ENCODE measurements around the gene CLEC20A.

The CLEC20A gene

DNA sequence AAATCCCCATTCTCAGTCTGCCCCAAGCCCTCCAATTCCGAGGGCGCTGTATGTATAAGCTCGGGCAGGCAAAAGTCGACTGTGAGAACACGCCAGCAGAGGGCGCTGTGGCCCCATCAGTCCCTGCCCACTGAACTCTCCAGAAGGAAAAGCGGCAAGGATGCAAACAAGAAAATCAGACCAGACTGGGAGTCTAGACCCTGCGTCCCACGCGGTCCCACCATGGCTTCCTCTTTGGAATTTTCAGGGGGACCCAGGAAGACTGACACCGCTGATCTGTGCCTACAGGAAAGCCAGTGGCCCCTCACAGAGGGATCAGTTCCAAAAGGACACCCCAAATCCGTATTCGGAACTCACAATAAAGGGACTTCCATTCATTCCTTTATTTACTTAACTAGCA is 35.6 kb upstream of the CLEC20A start:
- DNase-seq: peak; percentile 81
- H2BK15ac ChIP-seq (replicated peaks; ENCODE audit: low read depth): no peak overlapping the region
- WGBS (ENCODE audit: extremely low coverage, insufficient coverage, low lambda C conversion rate): no CpG with 5 or more reads among the region's 13 CpGs

DNA sequence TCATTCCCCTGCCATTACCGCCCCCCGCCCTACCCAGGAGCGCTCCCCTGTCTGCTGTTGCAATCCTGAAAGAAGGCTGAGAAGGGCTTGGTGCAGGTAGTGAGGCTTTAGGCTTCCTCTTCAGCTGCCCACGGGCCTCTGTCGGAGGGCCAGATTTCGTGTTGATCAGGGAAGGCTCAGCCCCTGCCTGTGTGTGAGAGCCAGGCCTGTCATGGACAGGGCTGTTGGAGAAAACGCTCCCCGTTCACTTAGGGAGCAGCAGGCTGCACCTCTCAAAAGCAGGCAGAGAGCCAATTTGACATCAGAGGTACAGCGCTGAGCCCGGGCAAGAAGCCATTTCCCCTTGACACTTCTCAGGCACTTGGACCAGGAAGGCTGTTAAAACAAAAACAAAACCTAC is 35.1 kb upstream of the CLEC20A start:
- no peak overlapping the region for H3K27ac ChIP-seq (ENCODE audit: low read depth, low read length)
- H3K36me3 ChIP-seq (ENCODE audit: control insufficient read depth, insufficient read depth, low read length): no peaks in the 10 kb centered on the region
- no peak overlapping the region for H2BK15ac ChIP-seq (replicated peaks; ENCODE audit: low read depth)
- H3K56ac ChIP-seq (ENCODE audit: low read length): no peak overlapping the region
- H3K4me1 ChIP-seq (ENCODE audit: control insufficient read depth, low read depth, low read length): peaks cover 2% of the 10 kb centered on the region
- H2AK5ac ChIP-seq (ENCODE audit: low read length): no peak overlapping the region
- H2BK120ac ChIP-seq (ENCODE audit: low read depth, low read length): no peak overlapping the region
- no peak overlapping the region for H3K4me2 ChIP-seq (ENCODE audit: low read length)
- H4K5ac ChIP-seq (ENCODE audit: low read length): no peak overlapping the region
- no peak overlapping the region for H3K4ac ChIP-seq (ENCODE audit: low read depth, low read length)
- H3K9ac ChIP-seq (ENCODE audit: low read length): no peak overlapping the region
- H2BK5ac ChIP-seq (ENCODE audit: low read length): no peak overlapping the region
- no peaks in the 10 kb centered on the region for H3K79me1 ChIP-seq (ENCODE audit: low read length)
- H3K27me3 ChIP-seq (ENCODE audit: insufficient read depth, low read length, poor library complexity): no peaks in the 10 kb centered on the region
- no peak overlapping the region for H3K4me3 ChIP-seq (ENCODE audit: low read length)
- H3K23ac ChIP-seq (ENCODE audit: low read length): no peak overlapping the region
- WGBS (ENCODE audit: extremely low coverage, insufficient coverage, low lambda C conversion rate): no CpG with 5 or more reads among the region's 10 CpGs
- no peaks in the 10 kb centered on the region for H3K79me2 ChIP-seq (ENCODE audit: control insufficient read depth, insufficient read depth, low read length)
- no peak overlapping the region for H3K18ac ChIP-seq (ENCODE audit: low read length)
- no peak for DNase-seq
- H4K8ac ChIP-seq (ENCODE audit: low read depth, low read length): no peak overlapping the region

More for the DNA sequence above, 35.6 kb upstream of the CLEC20A start:
- H3K4me1 ChIP-seq (ENCODE audit: control insufficient read depth, low read depth, low read length): peaks cover 2% of the 10 kb centered on the region
- peak overlapping the region; percentile 12 for H3K9ac ChIP-seq (ENCODE audit: low read length)
- no peaks in the 10 kb centered on the region for H3K27me3 ChIP-seq (ENCODE audit: insufficient read depth, low read length, poor library complexity)
- H3K79me2 ChIP-seq (ENCODE audit: control insufficient read depth, insufficient read depth, low read length): no peaks in the 10 kb centered on the region
- no peak overlapping the region for H3K27ac ChIP-seq (ENCODE audit: low read depth, low read length)
- H4K5ac ChIP-seq (ENCODE audit: low read length): no peak overlapping the region
- H3K4me3 ChIP-seq (ENCODE audit: low read length): no peak overlapping the region
- H3K4me2 ChIP-seq (ENCODE audit: low read length): no peak overlapping the region
- no peak overlapping the region for H3K18ac ChIP-seq (ENCODE audit: low read length)
- H4K8ac ChIP-seq (ENCODE audit: low read depth, low read length): no peak overlapping the region
- H3K79me1 ChIP-seq (ENCODE audit: low read length): no peaks in the 10 kb centered on the region
- H2BK120ac ChIP-seq (ENCODE audit: low read depth, low read length): no peak overlapping the region
- H3K36me3 ChIP-seq (ENCODE audit: control insufficient read depth, insufficient read depth, low read length): no peaks in the 10 kb centered on the region
- H3K4ac ChIP-seq (ENCODE audit: low read depth, low read length): no peak overlapping the region
- peak overlapping the region; percentile 52 for H3K56ac ChIP-seq (ENCODE audit: low read length)
- H2AK5ac ChIP-seq (ENCODE audit: low read length): no peak overlapping the region
- no peak overlapping the region for H2BK5ac ChIP-seq (ENCODE audit: low read length)
- no peak overlapping the region for H3K23ac ChIP-seq (ENCODE audit: low read length)

DNA sequence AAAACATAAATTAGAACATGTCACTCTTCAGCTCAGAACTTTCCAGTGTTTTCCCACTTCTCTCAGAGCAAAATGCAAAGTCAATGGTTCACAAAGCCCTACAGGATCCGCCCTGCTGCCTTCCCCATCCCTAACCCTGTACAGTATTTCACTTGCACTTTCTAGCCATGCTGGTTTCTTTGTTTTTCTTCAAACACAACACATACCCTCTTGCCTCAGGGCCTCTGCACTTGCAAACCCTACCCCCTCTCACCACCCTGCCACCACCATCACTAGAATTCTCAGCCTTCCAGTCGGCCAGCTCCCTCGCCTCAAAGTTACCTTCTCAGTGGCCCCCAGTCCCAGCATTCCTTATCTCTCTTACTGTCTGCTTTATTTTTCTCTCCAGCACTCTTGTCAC is 33.7 kb upstream of the CLEC20A start:
- Histone ChIP-seq H2BK15ac (replicated peaks; ENCODE audit: low read depth) (no peak overlapping the region), H3K79me2 (ENCODE audit: control insufficient read depth, insufficient read depth, low read length) (no peaks in the 10 kb centered on the region), H3K4ac (ENCODE audit: low read depth, low read length) (no peak overlapping the region), H3K23ac (ENCODE audit: low read length) (no peak overlapping the region), H4K5ac (ENCODE audit: low read length) (no peak overlapping the region), H2BK120ac (ENCODE audit: low read depth, low read length) (no peak overlapping the region), H3K36me3 (ENCODE audit: control insufficient read depth, insufficient read depth, low read length) (no peaks in the 10 kb centered on the region), H3K4me1 (ENCODE audit: control insufficient read depth, low read depth, low read length) (no peaks in the 10 kb centered on the region), H3K56ac (ENCODE audit: low read length) (no peak overlapping the region), H3K9ac (ENCODE audit: low read length) (no peak overlapping the region), H2BK5ac (ENCODE audit: low read length) (no peak overlapping the region), H4K8ac (ENCODE audit: low read depth, low read length) (no peak overlapping the region), H3K18ac (ENCODE audit: low read length) (no peak overlapping the region), H3K79me1 (ENCODE audit: low read length) (no peaks in the 10 kb centered on the region), H3K27me3 (ENCODE audit: insufficient read depth, low read length, poor library complexity) (no peaks in the 10 kb centered on the region), H2AK5ac (ENCODE audit: low read length) (no peak overlapping the region), H3K4me2 (ENCODE audit: low read length) (no peak overlapping the region), H3K4me3 (ENCODE audit: low read length) (no peak overlapping the region), H3K27ac (ENCODE audit: low read depth, low read length) (no peak overlapping the region)
- no CpG with 5 or more reads among the region's 3 CpGs for WGBS (ENCODE audit: extremely low coverage, insufficient coverage, low lambda C conversion rate)
- no peak for DNase-seq

DNA sequence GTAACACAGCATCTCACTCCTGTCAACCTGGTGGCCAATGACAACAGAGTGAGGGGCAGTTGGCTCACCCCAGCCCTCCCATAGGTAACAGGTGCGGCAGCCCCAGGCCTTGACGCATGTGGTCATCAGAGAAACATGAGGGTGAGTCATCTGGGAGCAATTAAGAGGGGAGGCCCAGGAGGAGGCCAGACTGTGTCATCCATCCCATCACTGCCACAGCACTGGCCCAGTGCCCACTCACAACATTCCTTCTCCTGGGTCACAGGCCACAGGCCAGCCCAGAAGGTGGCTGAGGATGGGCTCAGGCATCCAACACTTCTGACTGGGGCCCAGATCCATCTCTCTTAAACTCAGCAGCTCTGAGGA is 33.3 kb upstream of the CLEC20A start:
- DNase-seq: peak; percentile 78
- no peaks in the 10 kb centered on the region for H3K79me2 ChIP-seq (ENCODE audit: control insufficient read depth, insufficient read depth, low read length)
- no peaks in the 10 kb centered on the region for H3K79me1 ChIP-seq (ENCODE audit: low read length)
- H2AK5ac ChIP-seq (ENCODE audit: low read length): no peak overlapping the region
- no peak overlapping the region for H2BK15ac ChIP-seq (replicated peaks; ENCODE audit: low read depth)
- H3K4ac ChIP-seq (ENCODE audit: low read depth, low read length): no peak overlapping the region
- no peaks in the 10 kb centered on the region for H3K4me1 ChIP-seq (ENCODE audit: control insufficient read depth, low read depth, low read length)
- no peaks in the 10 kb centered on the region for H3K36me3 ChIP-seq (ENCODE audit: control insufficient read depth, insufficient read depth, low read length)
- no peak overlapping the region for H3K27ac ChIP-seq (ENCODE audit: low read depth, low read length)
- H3K4me3 ChIP-seq (ENCODE audit: low read length): no peak overlapping the region
- no peak overlapping the region for H4K5ac ChIP-seq (ENCODE audit: low read length)
- no peak overlapping the region for H2BK120ac ChIP-seq (ENCODE audit: low read depth, low read length)
- no peak overlapping the region for H3K9ac ChIP-seq (ENCODE audit: low read length)
- no peak overlapping the region for H2BK5ac ChIP-seq (ENCODE audit: low read length)
- H3K23ac ChIP-seq (ENCODE audit: low read length): no peak overlapping the region
- no peak overlapping the region for H3K18ac ChIP-seq (ENCODE audit: low read length)
- H3K56ac ChIP-seq (ENCODE audit: low read length): no peak overlapping the region
- no peak overlapping the region for H3K4me2 ChIP-seq (ENCODE audit: low read length)
- H4K8ac ChIP-seq (ENCODE audit: low read depth, low read length): no peak overlapping the region
- WGBS (ENCODE audit: extremely low coverage, insufficient coverage, low lambda C conversion rate): no CpG with 5 or more reads among the region's 2 CpGs
- no peaks in the 10 kb centered on the region for H3K27me3 ChIP-seq (ENCODE audit: insufficient read depth, low read length, poor library complexity)

DNA sequence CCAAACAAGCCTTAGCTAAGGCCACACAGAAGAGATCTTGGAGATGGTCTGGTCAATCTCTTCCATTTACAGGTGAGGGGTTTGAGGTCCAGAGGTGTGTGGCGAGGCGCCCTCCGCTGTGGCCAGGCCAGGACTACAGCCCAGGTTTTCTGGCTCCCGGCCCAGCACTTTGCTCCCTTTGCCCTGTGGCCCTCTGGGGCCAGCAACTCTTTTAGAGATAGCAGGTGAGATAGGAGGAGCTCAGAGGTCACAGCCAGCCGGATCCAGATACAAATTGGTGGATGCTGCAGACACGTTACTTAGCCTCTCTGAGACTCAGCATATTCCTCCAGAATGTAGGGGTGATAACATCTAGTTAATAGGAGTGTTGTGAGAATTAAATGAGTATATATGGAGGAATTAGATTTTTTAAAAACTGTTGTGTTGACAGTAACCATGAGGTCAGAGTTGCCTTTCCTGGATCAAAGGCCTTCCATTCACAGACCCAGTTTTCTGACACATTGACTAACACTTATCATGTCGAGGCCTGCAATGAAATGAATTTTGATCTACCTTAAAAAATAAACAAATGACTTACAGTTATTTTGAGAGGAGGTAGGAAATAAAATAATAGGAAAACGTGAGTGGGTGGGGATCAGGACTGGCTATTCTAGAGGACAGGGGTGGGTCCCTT is 32.7 kb upstream of the CLEC20A start:
- no peak overlapping the region for H3K4me3 ChIP-seq (ENCODE audit: low read length)
- H3K79me1 ChIP-seq (ENCODE audit: low read length): no peaks in the 10 kb centered on the region
- H3K23ac ChIP-seq (ENCODE audit: low read length): no peak overlapping the region
- no peak overlapping the region for H3K18ac ChIP-seq (ENCODE audit: low read length)
- no peak overlapping the region for H2BK15ac ChIP-seq (replicated peaks; ENCODE audit: low read depth)
- no peak overlapping the region for H2BK120ac ChIP-seq (ENCODE audit: low read depth, low read length)
- no peaks in the 10 kb centered on the region for H3K79me2 ChIP-seq (ENCODE audit: control insufficient read depth, insufficient read depth, low read length)
- WGBS (ENCODE audit: extremely low coverage, insufficient coverage, low lambda C conversion rate): no CpG with 5 or more reads among the region's 8 CpGs
- H2AK5ac ChIP-seq (ENCODE audit: low read length): no peak overlapping the region
- H3K4me2 ChIP-seq (ENCODE audit: low read length): no peak overlapping the region
- no peak overlapping the region for H3K9ac ChIP-seq (ENCODE audit: low read length)
- peak; percentile 28 for DNase-seq
- H3K56ac ChIP-seq (ENCODE audit: low read length): no peak overlapping the region
- H3K36me3 ChIP-seq (ENCODE audit: control insufficient read depth, insufficient read depth, low read length): no peaks in the 10 kb centered on the region
- no peak overlapping the region for H3K4ac ChIP-seq (ENCODE audit: low read depth, low read length)
- H3K27ac ChIP-seq (ENCODE audit: low read depth, low read length): no peak overlapping the region
- no peak overlapping the region for H4K5ac ChIP-seq (ENCODE audit: low read length)
- H3K27me3 ChIP-seq (ENCODE audit: insufficient read depth, low read length, poor library complexity): no peaks in the 10 kb centered on the region
- H3K4me1 ChIP-seq (ENCODE audit: control insufficient read depth, low read depth, low read length): no peaks in the 10 kb centered on the region
- no peak overlapping the region for H2BK5ac ChIP-seq (ENCODE audit: low read length)
- H4K8ac ChIP-seq (ENCODE audit: low read depth, low read length): no peak overlapping the region

DNA sequence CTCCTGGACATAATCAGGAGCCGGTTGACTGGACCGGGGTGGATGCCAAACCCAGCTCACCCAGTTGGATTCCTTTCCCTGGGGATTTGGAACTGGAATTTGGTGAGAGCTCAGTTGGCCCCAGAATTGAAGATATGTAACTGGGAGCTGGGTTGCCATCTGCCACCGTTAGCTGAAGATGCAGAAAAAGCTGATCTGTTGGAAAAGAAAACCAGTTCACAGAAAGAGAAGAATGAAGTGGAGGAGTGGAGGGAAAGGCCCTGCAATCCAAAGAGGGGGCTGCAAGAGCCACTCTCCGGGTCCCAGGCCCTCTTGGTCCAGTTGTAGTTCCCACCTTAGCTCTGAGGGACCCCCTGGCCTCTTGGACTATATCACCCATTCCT is 32.2 kb upstream of the CLEC20A start:
- H3K4ac ChIP-seq (ENCODE audit: low read depth, low read length): no peak overlapping the region
- no peak overlapping the region for H3K27ac ChIP-seq (ENCODE audit: low read depth, low read length)
- no peak overlapping the region for H3K18ac ChIP-seq (ENCODE audit: low read length)
- WGBS (ENCODE audit: extremely low coverage, insufficient coverage, low lambda C conversion rate): no CpG with 5 or more reads among the region's 4 CpGs
- H3K4me2 ChIP-seq (ENCODE audit: low read length): no peak overlapping the region
- H3K9ac ChIP-seq (ENCODE audit: low read length): no peak overlapping the region
- H3K79me1 ChIP-seq (ENCODE audit: low read length): no peaks in the 10 kb centered on the region
- no peak overlapping the region for H2BK5ac ChIP-seq (ENCODE audit: low read length)
- DNase-seq: no peak
- H3K27me3 ChIP-seq (ENCODE audit: insufficient read depth, low read length, poor library complexity): no peaks in the 10 kb centered on the region
- H2BK15ac ChIP-seq (replicated peaks; ENCODE audit: low read depth): no peak overlapping the region
- no peak overlapping the region for H4K5ac ChIP-seq (ENCODE audit: low read length)
- H2BK120ac ChIP-seq (ENCODE audit: low read depth, low read length): no peak overlapping the region
- no peaks in the 10 kb centered on the region for H3K4me1 ChIP-seq (ENCODE audit: control insufficient read depth, low read depth, low read length)
- no peaks in the 10 kb centered on the region for H3K36me3 ChIP-seq (ENCODE audit: control insufficient read depth, insufficient read depth, low read length)
- no peak overlapping the region for H4K8ac ChIP-seq (ENCODE audit: low read depth, low read length)
- no peak overlapping the region for H2AK5ac ChIP-seq (ENCODE audit: low read length)
- no peak overlapping the region for H3K23ac ChIP-seq (ENCODE audit: low read length)
- H3K56ac ChIP-seq (ENCODE audit: low read length): no peak overlapping the region
- no peaks in the 10 kb centered on the region for H3K79me2 ChIP-seq (ENCODE audit: control insufficient read depth, insufficient read depth, low read length)
- H3K4me3 ChIP-seq (ENCODE audit: low read length): no peak overlapping the region
